Measurements from ENCODE around the gene SLC17A4.
"Not testable (repeated sequence)": the region's sequence is repeated elsewhere in the genome, so short reads cannot be mapped to it uniquely, and the experiment has no call there.

SLC17A4 gene

GRCh38 chr6:25754535-25754934 is at the start of gene SLC17A4:
Gene SLC17A4 (plus strand): TSS chr6:25754742. CDS start chr6:25761963, 7,221 bp downstream.
- DNase-seq, result no peak

- DNase-seq, result no peak
Measured at GRCh38 chr6:25706314-25707014, 48.1 kb upstream of the SLC17A4 start.

GRCh38 chr6:25709761-25710160 is 44.8 kb upstream of the SLC17A4 start:
- no peak for DNase-seq

- no peak for DNase-seq
Measured at GRCh38 chr6:25710287-25710686, 44.3 kb upstream of the SLC17A4 start.

- no peak for DNase-seq
Measured at GRCh38 chr6:25713824-25714223, 40.7 kb upstream of the SLC17A4 start.

- DNase-seq, result no peak
Measured at GRCh38 chr6:25714765-25715164, 39.8 kb upstream of the SLC17A4 start.

- DNase-seq, result no peak
Measured at GRCh38 chr6:25715794-25716193, 38.7 kb upstream of the SLC17A4 start.

- DNase-seq, result no peak
Measured at GRCh38 chr6:25717866-25718740, 36.4 kb upstream of the SLC17A4 start.

GRCh38 chr6:25726122-25726911 is 28.2 kb upstream of the SLC17A4 start:
- no peak for DNase-seq

- DNase-seq, result no peak
Measured at GRCh38 chr6:25727028-25727427, 27.5 kb upstream of the SLC17A4 start.

GRCh38 chr6:25730907-25731306 is 23.6 kb upstream of the SLC17A4 start:
- no peak for DNase-seq

GRCh38 chr6:25731721-25732120 is 22.8 kb upstream of the SLC17A4 start:
- no peak for DNase-seq

- DNase-seq, result no peak
Measured at GRCh38 chr6:25732468-25733198, 21.9 kb upstream of the SLC17A4 start.

GRCh38 chr6:25735261-25735660 is 19.3 kb upstream of the SLC17A4 start:
- DNase-seq, result no peak

GRCh38 chr6:25743868-25744267 is 10.7 kb upstream of the SLC17A4 start:
- DNase-seq, result no peak

GRCh38 chr6:25745836-25746235 is 8.7 kb upstream of the SLC17A4 start:
- DNase-seq, result no peak

GRCh38 chr6:25746968-25747367 is 7.6 kb upstream of the SLC17A4 start:
- no peak for DNase-seq

GRCh38 chr6:25747477-25747876 is 7.1 kb upstream of the SLC17A4 start:
- no peak for DNase-seq

GRCh38 chr6:25748049-25748448 is 6.5 kb upstream of the SLC17A4 start:
- DNase-seq, result no peak

- DNase-seq, result not testable (repeated sequence)
Measured at GRCh38 chr6:25748601-25749517, 5.7 kb upstream of the SLC17A4 start.

GRCh38 chr6:25749837-25750236 is 4.7 kb upstream of the SLC17A4 start:
- DNase-seq, result no peak
